PC-3 (cell line): Measurements from ENCODE around the gene GNAI1.

ENCODE experiments used
- EZH2phosphoT487 ChIP-seq: fragments of 300-600 bp; sonication (generic); IDR thresholded peaks from 2 replicates; pipeline ENCODE4 v1.6.1; 2018; ENCODE audit warnings: mild to moderate bottlenecking, antibody characterized with exemption, low read length, borderline replicate concordance
- TF ChIP-seq, protein P1 (sequence below): fragments of 300-600 bp; sonication (generic); conservative IDR thresholded peaks from 2 replicates; pipeline ENCODE4 v1.5.1; 2017; ENCODE audit warnings: antibody characterized with exemption, low read depth, mild to moderate bottlenecking, low read length

- TF ChIP-seq, protein P1, sequence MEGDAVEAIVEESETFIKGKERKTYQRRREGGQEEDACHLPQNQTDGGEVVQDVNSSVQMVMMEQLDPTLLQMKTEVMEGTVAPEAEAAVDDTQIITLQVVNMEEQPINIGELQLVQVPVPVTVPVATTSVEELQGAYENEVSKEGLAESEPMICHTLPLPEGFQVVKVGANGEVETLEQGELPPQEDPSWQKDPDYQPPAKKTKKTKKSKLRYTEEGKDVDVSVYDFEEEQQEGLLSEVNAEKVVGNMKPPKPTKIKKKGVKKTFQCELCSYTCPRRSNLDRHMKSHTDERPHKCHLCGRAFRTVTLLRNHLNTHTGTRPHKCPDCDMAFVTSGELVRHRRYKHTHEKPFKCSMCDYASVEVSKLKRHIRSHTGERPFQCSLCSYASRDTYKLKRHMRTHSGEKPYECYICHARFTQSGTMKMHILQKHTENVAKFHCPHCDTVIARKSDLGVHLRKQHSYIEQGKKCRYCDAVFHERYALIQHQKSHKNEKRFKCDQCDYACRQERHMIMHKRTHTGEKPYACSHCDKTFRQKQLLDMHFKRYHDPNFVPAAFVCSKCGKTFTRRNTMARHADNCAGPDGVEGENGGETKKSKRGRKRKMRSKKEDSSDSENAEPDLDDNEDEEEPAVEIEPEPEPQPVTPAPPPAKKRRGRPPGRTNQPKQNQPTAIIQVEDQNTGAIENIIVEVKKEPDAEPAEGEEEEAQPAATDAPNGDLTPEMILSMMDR: no peak
- no peak for TF ChIP-seq EZH2phosphoT487
Measured at GRCh38 chr7:80230327-80230726, 95.7 kb downstream of the GNAI1 start.
